Endothelial cell of umbilical vein (primary cell): Measurements from ENCODE around the gene PRKAR1B.

Experiments used
- JUN ChIP-seq: IDR thresholded peaks from 2 replicates; pipeline ENCODE4 v1.6.1; 2011; ENCODE audit warnings: borderline replicate concordance, low read depth; ENCODE audit not compliant: insufficient read length, insufficient read depth
- MYC ChIP-seq: IDR thresholded peaks from one replicate; pipeline ENCODE4 v1.6.1; 2011; ENCODE audit warnings: mild to moderate bottlenecking, low read depth, low read length
- POLR2A ChIP-seq: IDR thresholded peaks from 2 replicates; pipeline ENCODE4 v1.6.1; 2012; ENCODE audit warnings: low read depth, mild to moderate bottlenecking, control low read depth, low read length
- POLR2AphosphoS5 ChIP-seq: IDR thresholded peaks from 2 replicates; pipeline ENCODE4 v1.6.1; 2012; ENCODE audit warnings: low read depth, mild to moderate bottlenecking, control low read depth, low read length, moderate library complexity; ENCODE audit not compliant: insufficient read depth
- TF ChIP-seq, protein P1 (sequence below), 2 donors: IDR thresholded peaks; 1 replicate in 1 of 2; 2 replicates in 1 of 2; pipeline ENCODE4 v1.5.1; 2011; ENCODE audit warnings: low read length in 2 of 2, mild to moderate bottlenecking in 2 of 2, moderate library complexity in 2 of 2, control low read depth in 1 of 2, inconsistent platforms in 1 of 2, low read depth in 1 of 2; ENCODE audit not compliant: insufficient read depth in 1 of 2; ENCODE audit errors: extremely low read depth in 1 of 2

DNA sequence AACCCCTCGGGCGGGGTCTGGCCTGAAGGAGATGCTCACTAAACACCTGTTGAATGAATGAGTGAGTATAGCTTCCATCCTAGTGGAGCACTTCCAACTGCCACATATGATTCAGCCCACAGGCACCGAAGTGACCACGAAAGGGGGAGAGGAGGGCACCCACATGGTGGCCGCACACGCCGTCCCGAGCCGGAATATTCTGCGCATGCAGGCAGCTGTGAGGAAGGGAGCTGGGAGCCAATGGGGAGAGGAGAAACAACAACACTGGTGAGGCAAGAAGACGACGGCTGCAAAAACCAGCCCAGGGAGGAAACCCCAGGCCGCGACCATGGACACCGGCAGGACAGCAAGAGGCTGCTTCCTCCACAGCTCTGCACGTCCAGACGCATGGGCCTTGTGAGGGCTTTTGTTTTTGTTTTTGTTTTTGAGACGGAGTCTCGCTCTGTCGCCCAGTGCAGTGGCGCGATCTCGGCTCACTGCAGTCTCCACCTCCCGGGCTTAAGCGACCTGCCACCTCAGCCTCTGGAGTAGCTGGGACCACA lies 67.7 kb downstream of the PRKAR1B start:
- TF ChIP-seq, protein P1, sequence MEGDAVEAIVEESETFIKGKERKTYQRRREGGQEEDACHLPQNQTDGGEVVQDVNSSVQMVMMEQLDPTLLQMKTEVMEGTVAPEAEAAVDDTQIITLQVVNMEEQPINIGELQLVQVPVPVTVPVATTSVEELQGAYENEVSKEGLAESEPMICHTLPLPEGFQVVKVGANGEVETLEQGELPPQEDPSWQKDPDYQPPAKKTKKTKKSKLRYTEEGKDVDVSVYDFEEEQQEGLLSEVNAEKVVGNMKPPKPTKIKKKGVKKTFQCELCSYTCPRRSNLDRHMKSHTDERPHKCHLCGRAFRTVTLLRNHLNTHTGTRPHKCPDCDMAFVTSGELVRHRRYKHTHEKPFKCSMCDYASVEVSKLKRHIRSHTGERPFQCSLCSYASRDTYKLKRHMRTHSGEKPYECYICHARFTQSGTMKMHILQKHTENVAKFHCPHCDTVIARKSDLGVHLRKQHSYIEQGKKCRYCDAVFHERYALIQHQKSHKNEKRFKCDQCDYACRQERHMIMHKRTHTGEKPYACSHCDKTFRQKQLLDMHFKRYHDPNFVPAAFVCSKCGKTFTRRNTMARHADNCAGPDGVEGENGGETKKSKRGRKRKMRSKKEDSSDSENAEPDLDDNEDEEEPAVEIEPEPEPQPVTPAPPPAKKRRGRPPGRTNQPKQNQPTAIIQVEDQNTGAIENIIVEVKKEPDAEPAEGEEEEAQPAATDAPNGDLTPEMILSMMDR (IDR thresholded peaks at IDR 0.05; ENCODE audit: extremely low read depth in 1 of 2, insufficient read depth in 1 of 2, low read depth in 1 of 2, low read length in 2 of 2) = no peak
- no peak for TF ChIP-seq POLR2A
- TF ChIP-seq POLR2AphosphoS5 = no peak
- TF ChIP-seq JUN = no peak
- TF ChIP-seq MYC = no peak
